ENCODE data around the gene MRAS.

The MRAS gene

GRCh38 chr3:138356730-138357405 is 8.5 kb downstream of the MRAS start:
- Histone ChIP-seq H3K27ac (no peak overlapping the region), H4K20me1 (ENCODE audit: insufficient read depth) (no peaks in the 10 kb centered on the region), H3K27me3 (ENCODE audit: insufficient read depth, low read depth) (no peaks in the 10 kb centered on the region), H2AFZ (ENCODE audit: low read depth) (no peak overlapping the region), H3K4me3 (IDR thresholded peaks at IDR 0.05; ENCODE audit: insufficient read depth, low read depth, low read length) (no peak overlapping the region), H3K79me2 (ENCODE audit: insufficient read depth, low read depth) (no peaks in the 10 kb centered on the region), H3K9ac (no peak overlapping the region), H3K36me3 (ENCODE audit: insufficient read depth) (no peaks in the 10 kb centered on the region), H3K4me1 (ENCODE audit: low read depth, poor library complexity, severe bottlenecking) (no peaks in the 10 kb centered on the region), H3K4me2 (no peak overlapping the region)
- no peak for TF ChIP-seq CTCF (conservative IDR thresholded peaks at IDR 0.05; ENCODE audit: low read depth, low read length)

GRCh38 chr3:138359148-138359918 is 11.0 kb downstream of the MRAS start:
- no peak for TF ChIP-seq CTCF (conservative IDR thresholded peaks at IDR 0.05; ENCODE audit: low read depth, low read length)
- H3K4me3 ChIP-seq (IDR thresholded peaks at IDR 0.05; ENCODE audit: insufficient read depth, low read depth, low read length) = no peak overlapping the region
- H3K36me3 ChIP-seq (ENCODE audit: insufficient read depth) = no peaks in the 10 kb centered on the region
- no peaks in the 10 kb centered on the region for H4K20me1 ChIP-seq (ENCODE audit: insufficient read depth)
- no peak overlapping the region for H3K27ac ChIP-seq
- no peaks in the 10 kb centered on the region for H3K79me2 ChIP-seq (ENCODE audit: insufficient read depth, low read depth)
- H3K4me2 ChIP-seq = no peak overlapping the region
- H3K27me3 ChIP-seq (ENCODE audit: insufficient read depth, low read depth) = no peaks in the 10 kb centered on the region
- no peaks in the 10 kb centered on the region for H3K4me1 ChIP-seq (ENCODE audit: low read depth, poor library complexity, severe bottlenecking)
- H3K9ac ChIP-seq = no peak overlapping the region
- no peak overlapping the region for H2AFZ ChIP-seq (ENCODE audit: low read depth)

DNA sequence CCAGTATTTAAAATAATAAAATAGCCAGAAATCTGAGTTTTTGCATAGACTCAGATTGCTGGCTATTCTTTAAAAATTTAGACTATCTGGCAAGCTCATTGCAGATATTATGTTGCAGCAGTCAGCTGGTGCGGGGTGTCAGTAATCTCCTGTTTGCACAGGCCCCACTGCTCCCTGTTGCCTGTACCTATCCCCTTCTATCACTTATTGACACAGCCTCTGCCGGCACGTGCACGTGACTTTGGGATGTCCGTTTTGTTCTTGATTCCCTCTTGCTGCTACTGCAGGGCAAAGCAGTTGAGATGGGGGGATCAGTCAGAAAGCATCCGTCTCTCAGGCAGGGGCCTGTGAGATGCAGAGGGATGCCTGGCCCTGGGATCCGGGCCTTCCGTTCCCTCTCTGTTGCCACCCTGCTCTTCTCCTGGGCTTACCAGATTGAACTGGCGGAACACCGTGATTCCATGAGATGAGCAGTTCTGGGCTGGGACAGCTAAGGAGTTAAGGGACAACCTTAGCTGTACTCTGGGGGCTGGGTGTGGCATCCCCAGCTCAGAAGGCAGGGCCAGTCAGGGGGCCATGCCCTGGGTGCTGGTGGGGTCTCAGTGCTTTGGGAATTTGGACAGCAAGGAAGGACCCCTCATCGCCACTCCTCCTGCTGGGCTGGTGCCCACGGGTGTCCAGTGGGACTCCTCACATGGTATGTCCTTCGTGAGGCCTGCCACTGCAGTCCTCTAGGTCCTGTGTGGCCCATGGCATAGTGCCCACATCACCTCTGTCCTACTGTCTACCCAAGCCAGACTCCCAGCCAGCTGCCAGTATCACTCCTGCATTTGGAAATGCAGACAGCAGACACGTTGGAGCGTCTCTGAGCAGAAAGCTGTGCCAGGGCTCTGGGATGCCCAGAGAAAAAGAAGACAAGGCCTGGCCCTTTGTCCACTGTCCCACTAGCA is 11.8 kb downstream of the MRAS start:
- no peaks in the 10 kb centered on the region for H4K20me1 ChIP-seq (ENCODE audit: insufficient read depth)
- H3K4me2 ChIP-seq = no peak overlapping the region
- H3K27me3 ChIP-seq (ENCODE audit: insufficient read depth, low read depth) = no peaks in the 10 kb centered on the region
- H3K27ac ChIP-seq = no peak overlapping the region
- H3K4me1 ChIP-seq (ENCODE audit: low read depth, poor library complexity, severe bottlenecking) = no peaks in the 10 kb centered on the region
- no peak overlapping the region for H3K9ac ChIP-seq
- no peak for TF ChIP-seq CTCF (conservative IDR thresholded peaks at IDR 0.05; ENCODE audit: low read depth, low read length)
- no peak overlapping the region for H2AFZ ChIP-seq (ENCODE audit: low read depth)
- no peaks in the 10 kb centered on the region for H3K36me3 ChIP-seq (ENCODE audit: insufficient read depth)
- H3K4me3 ChIP-seq (IDR thresholded peaks at IDR 0.05; ENCODE audit: insufficient read depth, low read depth, low read length) = no peak overlapping the region
- no peaks in the 10 kb centered on the region for H3K79me2 ChIP-seq (ENCODE audit: insufficient read depth, low read depth)

GRCh38 chr3:138360869-138361525 is 12.6 kb downstream of the MRAS start:
- Histone ChIP-seq H3K4me3 (IDR thresholded peaks at IDR 0.05; ENCODE audit: insufficient read depth, low read depth, low read length) (no peak overlapping the region), H3K4me1 (ENCODE audit: low read depth, poor library complexity, severe bottlenecking) (no peaks in the 10 kb centered on the region), H3K4me2 (no peak overlapping the region), H3K36me3 (ENCODE audit: insufficient read depth) (no peaks in the 10 kb centered on the region), H4K20me1 (ENCODE audit: insufficient read depth) (no peaks in the 10 kb centered on the region), H2AFZ (ENCODE audit: low read depth) (no peak overlapping the region), H3K79me2 (ENCODE audit: insufficient read depth, low read depth) (no peaks in the 10 kb centered on the region), H3K27ac (no peak overlapping the region), H3K9ac (no peak overlapping the region), H3K27me3 (ENCODE audit: insufficient read depth, low read depth) (no peaks in the 10 kb centered on the region)
- no peak for TF ChIP-seq CTCF (conservative IDR thresholded peaks at IDR 0.05; ENCODE audit: low read depth, low read length)

Data from KMS-11 (cell line).